PC-9 (cell line): ENCODE measurements around the gene SIAH3. TPM values are rescaled to one million over a fixed set of nuclear protein-coding genes. Genes with fewer than 3 reads are reported as not detected.

Source experiments
- BruUV-seq: library from RNA; stranded (reverse); fragments of 400-500 nt; replicated peaks from 2 replicates; lab custom pipeline; 2021; lab: Mats Ljungman, UMichigan
- CTCF ChIA-PET: fragments of 300-600 bp; sonication (Branson Sonifier 250); formaldehyde crosslinking; loops from one replicate; lab custom pipeline; 2022; ENCODE audit warnings: antibody characterized with exemption; lab: Charles Lee
- POLR2A ChIA-PET: fragments of 300-600 bp; sonication (Branson Sonifier 250); formaldehyde crosslinking; loops from one replicate; lab custom pipeline; 2022; ENCODE audit warnings: antibody characterized with exemption; ENCODE audit not compliant: unreplicated experiment; lab: Charles Lee
- DNase-seq, 2 experiments: peaks; one replicate each; pipeline versions ENCODE4 v3.0.0 to v3.0.0-alpha.2; 2015 to 2022; ENCODE audit warnings: mixed read lengths in 1 of 2
- H2AFZ ChIP-seq: fragments of 200-600 bp; sonication (generic); 2 replicates; pipeline ENCODE4 v1.8.1; 2017; ENCODE audit warnings: antibody characterized with exemption
- H3F3A ChIP-seq: fragments of 200-600 bp; sonication (generic); 2 replicates; pipeline ENCODE4 v1.8.1; 2017; ENCODE audit warnings: antibody characterized with exemption, mild to moderate bottlenecking, low read depth; ENCODE audit not compliant: insufficient read depth
- H3K27ac ChIP-seq: fragments of 200-600 bp; sonication (generic); 2 replicates; pipeline ENCODE4 v1.6.1; 2016; ENCODE audit warnings: mixed run types
- H3K27me3 ChIP-seq: fragments of 200-600 bp; sonication (generic); 2 replicates; pipeline ENCODE4 v1.6.1; 2016; ENCODE audit warnings: low read depth, mixed run types; ENCODE audit not compliant: insufficient read depth
- H3K36me3 ChIP-seq: fragments of 200-600 bp; sonication (generic); 2 replicates; pipeline ENCODE4 v1.6.1; 2016; ENCODE audit warnings: low read depth, mixed run types
- H3K4me1 ChIP-seq: fragments of 200-600 bp; sonication (generic); replicated peaks from 2 replicates; pipeline ENCODE4 v1.6.1; 2016; ENCODE audit warnings: mixed run types; ENCODE audit not compliant: insufficient read depth
- H3K4me2 ChIP-seq: fragments of 200-600 bp; sonication (generic); 2 replicates; pipeline ENCODE4 v1.6.1; 2017; ENCODE audit warnings: mixed run types
- H3K4me3 ChIP-seq: fragments of 200-600 bp; sonication (generic); 2 replicates; pipeline ENCODE4 v1.6.1; 2016; ENCODE audit warnings: mixed run types
- H3K79me2 ChIP-seq: fragments of 200-600 bp; sonication (generic); 2 replicates; pipeline ENCODE4 v1.6.1; 2017; ENCODE audit warnings: low read depth, mixed run types
- H3K9me2 ChIP-seq: fragments of 200-600 bp; sonication (generic); 2 replicates; pipeline ENCODE4 v1.8.1; 2017; ENCODE audit warnings: mild to moderate bottlenecking; ENCODE audit not compliant: insufficient read depth
- H3K9me3 ChIP-seq: fragments of 200-600 bp; sonication (generic); 2 replicates; pipeline ENCODE4 v1.8.1; 2016; ENCODE audit warnings: low read depth; ENCODE audit not compliant: insufficient read depth
- H4K20me1 ChIP-seq: fragments of 200-600 bp; sonication (generic); 2 replicates; pipeline ENCODE4 v1.8.1; 2017; ENCODE audit not compliant: insufficient read depth
- CTCF ChIP-seq: fragments of 200-600 bp; sonication (generic); conservative IDR thresholded peaks from 2 replicates; pipeline ENCODE4 v1.6.1; 2017; ENCODE audit warnings: mixed run types, antibody characterized with exemption, mild to moderate bottlenecking, moderate library complexity
- EZH2 ChIP-seq: fragments of 200-600 bp; sonication (generic); IDR thresholded peaks from 2 replicates; pipeline ENCODE4 v1.8.0; 2017; ENCODE audit warnings: antibody characterized with exemption, low read depth
- intact Hi-C: fragments of 100-400 bp; cut with micrococcal nuclease; formaldehyde crosslinking; loops from one replicate; pipeline ENCODE4 v1.10.0; 2022; ENCODE audit not compliant: unreplicated experiment
- total RNA-seq: library from RNA; stranded (reverse); gene quantifications from 2 replicates; pipeline ENCODE4 v1.2.3, GENCODE V29; 2021

Gene SIAH3
- total RNA-seq, 1 experiment from 2014 or later, result not detected

GRCh38 chr13:45821811-45822210 lies 29.7 kb downstream of the SIAH3 start:
- Histone ChIP-seq H2AFZ (no peak overlapping the region), H3K36me3 (no peaks in the 10 kb centered on the region), H4K20me1 (no peaks in the 10 kb centered on the region), H3K27ac (no peak overlapping the region), H3K9me2 (no peaks in the 10 kb centered on the region), H3K79me2 (no peaks in the 10 kb centered on the region), H3F3A (no peaks in the 10 kb centered on the region), H3K4me2 (no peak overlapping the region), H3K27me3 (peaks cover 21% of the 10 kb centered on the region; the same call in 1 of the 2 replicates), H3K4me1 (no peaks in the 10 kb centered on the region), H3K9me3 (no peaks in the 10 kb centered on the region), H3K4me3 (no peak overlapping the region)
- ChIA-PET CTCF (interaction anchor here (0.6 kb wide), 1 partner anchor 21 kb away, joined by 7 read pairs; no protein-coding TSS in a partner anchor), POLR2A (no interaction called here)
- intact Hi-C loops, result no loop called here
- DNase-seq, result no peak
- BruUV-seq, result no TSS peak
- TF ChIP-seq CTCF, result no peak

- no peaks in the 10 kb centered on the region for H3K9me2 ChIP-seq
- POLR2A ChIA-PET, result no interaction called here
- CTCF ChIA-PET, result no interaction called here
- H3K27me3 ChIP-seq, result peaks cover 35% of the 10 kb centered on the region
- no peaks in the 10 kb centered on the region for H3K4me1 ChIP-seq
- BruUV-seq, result no TSS peak
- DNase-seq, result no peak
- no peaks in the 10 kb centered on the region for H4K20me1 ChIP-seq
- no peak overlapping the region for H3K27ac ChIP-seq
- H3K36me3 ChIP-seq, result no peaks in the 10 kb centered on the region
- TF ChIP-seq EZH2 (no peak), CTCF (no peak)
- no peaks in the 10 kb centered on the region for H3F3A ChIP-seq
- no peak overlapping the region for H2AFZ ChIP-seq
- no peak overlapping the region for H3K4me2 ChIP-seq
- no peak overlapping the region for H3K4me3 ChIP-seq
- intact Hi-C loops, result no loop called here
- no peaks in the 10 kb centered on the region for H3K79me2 ChIP-seq
- no peaks in the 10 kb centered on the region for H3K9me3 ChIP-seq
Observed at GRCh38 chr13:45820106-45820838, 31.3 kb downstream of the SIAH3 start.

- no TSS peak for BruUV-seq
- no peak overlapping the region for H3K4me3 ChIP-seq
Observed at GRCh38 chr13:45817833-45818232, 33.7 kb downstream of the SIAH3 start.

More at GRCh38 chr13:45817833-45818232, 33.7 kb downstream of the SIAH3 start:
- H3K27me3 ChIP-seq, result peaks cover 53% of the 10 kb centered on the region
- H3F3A ChIP-seq, result no peaks in the 10 kb centered on the region
- no peaks in the 10 kb centered on the region for H3K9me3 ChIP-seq
- H4K20me1 ChIP-seq, result no peaks in the 10 kb centered on the region
- intact Hi-C loops, result no loop called here
- no peak for TF ChIP-seq EZH2
- TF ChIP-seq CTCF, result no peak
- no peak overlapping the region for H3K4me2 ChIP-seq
- no peak overlapping the region for H2AFZ ChIP-seq
- no peaks in the 10 kb centered on the region for H3K9me2 ChIP-seq
- POLR2A ChIA-PET, result no interaction called here
- DNase-seq, result no peak
- H3K36me3 ChIP-seq, result no peaks in the 10 kb centered on the region
- CTCF ChIA-PET, result no interaction called here
- H3K27ac ChIP-seq, result no peak overlapping the region
- H3K79me2 ChIP-seq, result no peaks in the 10 kb centered on the region
- H3K4me1 ChIP-seq, result no peaks in the 10 kb centered on the region
